ENCODE results near the gene GAGE12H. TPM values are rescaled to one million over a fixed set of nuclear protein-coding genes. Genes with fewer than 3 reads are reported as not detected.

GAGE12H gene
- total and polyA plus RNA-seq, 2 donors (not counting 1 experiment from before 2014, with no cell fraction given), result not detected

- H3K4me3 Mint-ChIP-seq, result no peak overlapping the region
- peaks cover 3% of the 10 kb centered on the region for H3K27me3 Mint-ChIP-seq
- H3K27me3 ChIP-seq (replicated peaks in 1 of 4; ENCODE audit: control extremely low read depth in 1 of 4, control insufficient read depth in 3 of 4, insufficient read depth in 4 of 4, low read length in 3 of 4), result no peaks in the 10 kb centered on the region
- no peak overlapping the region for H3K9ac ChIP-seq (ENCODE audit: low read length)
- no peaks in the 10 kb centered on the region for H3K9me3 ChIP-seq (ENCODE audit: control extremely low read depth in 1 of 3, control insufficient read depth in 2 of 3, insufficient read depth in 1 of 3, low read length in 2 of 3)
- H3K27ac ChIP-seq (ENCODE audit: low read length in 2 of 2), result no peak overlapping the region
- POLR2A ChIA-PET, result no interaction called here
- intact Hi-C loops (cut with micrococcal nuclease), result no loop called here
- 58% methylated on average over 5 of the region's 7 CpGs for WGBS (ENCODE audit: insufficient coverage)
- H3K4me1 Mint-ChIP-seq, result no peaks in the 10 kb centered on the region
- H3K9me3 Mint-ChIP-seq (ENCODE audit: insufficient read depth), result no peaks in the 10 kb centered on the region
- no peak overlapping the region for H3K4me3 ChIP-seq (ENCODE audit: control extremely low read depth in 1 of 5, extremely low read depth in 1 of 5, insufficient read depth in 1 of 5, low read depth in 2 of 5, low read length in 4 of 5)
- DNase-seq (no peak), ATAC-seq (ENCODE audit: low read depth) (no peak)
- H2AFZ ChIP-seq (ENCODE audit: insufficient read depth, low read depth, low read length, poor library complexity, severe bottlenecking), result no peak overlapping the region
- H3K36me3 ChIP-seq (replicated peaks in 1 of 2; ENCODE audit: control extremely low read depth in 1 of 2, control insufficient read depth in 1 of 2, extremely low read depth in 1 of 2, insufficient read depth in 2 of 2, low read length in 1 of 2), result no peaks in the 10 kb centered on the region
- no peaks in the 10 kb centered on the region for H4K20me1 ChIP-seq (ENCODE audit: control insufficient read depth, insufficient read depth, low read length, poor library complexity, severe bottlenecking)
- H3K4me1 ChIP-seq (ENCODE audit: control insufficient read depth in 2 of 2, insufficient read depth in 2 of 2, low read length in 2 of 2), result no peaks in the 10 kb centered on the region
- TF ChIP-seq CTCF (IDR thresholded peaks at IDR 0.05), result no peak
- no peak for TF ChIP-seq EZH2 (IDR thresholded peaks at IDR 0.05; ENCODE audit: borderline replicate concordance, insufficient read depth, low read depth, low read length, poor library complexity, severe bottlenecking)
- H3K79me2 ChIP-seq (ENCODE audit: control insufficient read depth, insufficient read depth, low read length), result no peaks in the 10 kb centered on the region
- CTCF ChIA-PET, result no interaction called here
- H3K27ac Mint-ChIP-seq, result no peak overlapping the region
- H3K4me2 ChIP-seq (replicated peaks; ENCODE audit: low read depth, low read length, poor library complexity, severe bottlenecking), result no peak overlapping the region
These were observed 31.1 kb downstream of the GAGE12H start for GRCh38 chrX:49610718-49611310.

- ChIA-PET CTCF (no interaction called here), POLR2A (no interaction called here)
- H3K9me3 Mint-ChIP-seq (ENCODE audit: insufficient read depth), result no peaks in the 10 kb centered on the region
- H3K9me3 ChIP-seq (ENCODE audit: control extremely low read depth in 1 of 3, control insufficient read depth in 2 of 3, insufficient read depth in 1 of 3, low read length in 2 of 3), result no peaks in the 10 kb centered on the region
- no peak overlapping the region for H3K9ac ChIP-seq (ENCODE audit: low read length)
- H3K27me3 ChIP-seq (replicated peaks in 1 of 4; ENCODE audit: control extremely low read depth in 1 of 4, control insufficient read depth in 3 of 4, insufficient read depth in 4 of 4, low read length in 3 of 4), result no peaks in the 10 kb centered on the region
- no peak overlapping the region for H3K4me3 Mint-ChIP-seq
- H3K4me1 ChIP-seq (ENCODE audit: control insufficient read depth in 2 of 2, insufficient read depth in 2 of 2, low read length in 2 of 2), result no peaks in the 10 kb centered on the region
- intact Hi-C loops (cut with micrococcal nuclease), result no loop called here
- no peak overlapping the region for H3K4me2 ChIP-seq (replicated peaks; ENCODE audit: low read depth, low read length, poor library complexity, severe bottlenecking)
- no peak for ATAC-seq (ENCODE audit: low read depth)
- H3K79me2 ChIP-seq (ENCODE audit: control insufficient read depth, insufficient read depth, low read length), result no peaks in the 10 kb centered on the region
- no peak overlapping the region for H3K27ac ChIP-seq (ENCODE audit: low read length in 2 of 2)
- H3K36me3 ChIP-seq (replicated peaks in 1 of 2; ENCODE audit: control extremely low read depth in 1 of 2, control insufficient read depth in 1 of 2, extremely low read depth in 1 of 2, insufficient read depth in 2 of 2, low read length in 1 of 2), result no peaks in the 10 kb centered on the region
- H3K4me1 Mint-ChIP-seq, result no peaks in the 10 kb centered on the region
- no peak overlapping the region for H3K27ac Mint-ChIP-seq
- DNase-seq, result no peak
- whole genome bisulfite sequencing (ENCODE audit: insufficient coverage), result no CpG with 5 or more reads among the region's 2 CpGs
- TF ChIP-seq EZH2 (IDR thresholded peaks at IDR 0.05; ENCODE audit: borderline replicate concordance, insufficient read depth, low read depth, low read length, poor library complexity, severe bottlenecking) (no peak), CTCF (IDR thresholded peaks at IDR 0.05) (no peak)
- H3K27me3 Mint-ChIP-seq, result no peaks in the 10 kb centered on the region
- no peaks in the 10 kb centered on the region for H4K20me1 ChIP-seq (ENCODE audit: control insufficient read depth, insufficient read depth, low read length, poor library complexity, severe bottlenecking)
- no peak overlapping the region for H2AFZ ChIP-seq (ENCODE audit: insufficient read depth, low read depth, low read length, poor library complexity, severe bottlenecking)
- no peak overlapping the region for H3K4me3 ChIP-seq (ENCODE audit: control extremely low read depth in 1 of 5, extremely low read depth in 1 of 5, insufficient read depth in 1 of 5, low read depth in 2 of 5, low read length in 4 of 5)
These were observed 38.8 kb downstream of the GAGE12H start for GRCh38 chrX:49618574-49618973.

Measured in B cell (primary cell).